ENCODE measurements around the gene DAP3.

- no peak for TF ChIP-seq PATZ1 (CRISPR knock-in tag; IDR thresholded peaks at IDR 0.05; ENCODE audit: borderline replicate concordance)
- no peak for TF ChIP-seq GLIS3 (CRISPR knock-in tag; IDR thresholded peaks at IDR 0.05)
- TF ChIP-seq, protein P1, sequence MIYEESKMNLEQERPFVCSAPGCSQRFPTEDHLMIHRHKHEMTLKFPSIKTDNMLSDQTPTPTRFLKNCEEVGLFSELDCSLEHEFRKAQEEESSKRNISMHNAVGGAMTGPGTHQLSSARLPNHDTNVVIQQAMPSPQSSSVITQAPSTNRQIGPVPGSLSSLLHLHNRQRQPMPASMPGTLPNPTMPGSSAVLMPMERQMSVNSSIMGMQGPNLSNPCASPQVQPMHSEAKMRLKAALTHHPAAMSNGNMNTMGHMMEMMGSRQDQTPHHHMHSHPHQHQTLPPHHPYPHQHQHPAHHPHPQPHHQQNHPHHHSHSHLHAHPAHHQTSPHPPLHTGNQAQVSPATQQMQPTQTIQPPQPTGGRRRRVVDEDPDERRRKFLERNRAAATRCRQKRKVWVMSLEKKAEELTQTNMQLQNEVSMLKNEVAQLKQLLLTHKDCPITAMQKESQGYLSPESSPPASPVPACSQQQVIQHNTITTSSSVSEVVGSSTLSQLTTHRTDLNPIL (CRISPR knock-in tag; IDR thresholded peaks at IDR 0.05; ENCODE audit: low read depth): no peak
- TF ChIP-seq ZFP30 (CRISPR knock-in tag; IDR thresholded peaks at IDR 0.05): no peak
- TF ChIP-seq CSRNP3 (CRISPR knock-in tag; IDR thresholded peaks at IDR 0.05): no peak
- no peak for TF ChIP-seq ZC3H10 (CRISPR knock-in tag; IDR thresholded peaks at IDR 0.05)
- TF ChIP-seq OSR1 (CRISPR knock-in tag; IDR thresholded peaks at IDR 0.05): no peak
- TF ChIP-seq ZFP3 (CRISPR knock-in tag; IDR thresholded peaks at IDR 0.05): no peak
- no peak for TF ChIP-seq RARB (CRISPR knock-in tag; IDR thresholded peaks at IDR 0.05)
- TF ChIP-seq SNAI2 (CRISPR knock-in tag; IDR thresholded peaks at IDR 0.05): no peak
- TF ChIP-seq ZNF8 (CRISPR knock-in tag; IDR thresholded peaks at IDR 0.05): no peak
- TF ChIP-seq, protein P2, sequence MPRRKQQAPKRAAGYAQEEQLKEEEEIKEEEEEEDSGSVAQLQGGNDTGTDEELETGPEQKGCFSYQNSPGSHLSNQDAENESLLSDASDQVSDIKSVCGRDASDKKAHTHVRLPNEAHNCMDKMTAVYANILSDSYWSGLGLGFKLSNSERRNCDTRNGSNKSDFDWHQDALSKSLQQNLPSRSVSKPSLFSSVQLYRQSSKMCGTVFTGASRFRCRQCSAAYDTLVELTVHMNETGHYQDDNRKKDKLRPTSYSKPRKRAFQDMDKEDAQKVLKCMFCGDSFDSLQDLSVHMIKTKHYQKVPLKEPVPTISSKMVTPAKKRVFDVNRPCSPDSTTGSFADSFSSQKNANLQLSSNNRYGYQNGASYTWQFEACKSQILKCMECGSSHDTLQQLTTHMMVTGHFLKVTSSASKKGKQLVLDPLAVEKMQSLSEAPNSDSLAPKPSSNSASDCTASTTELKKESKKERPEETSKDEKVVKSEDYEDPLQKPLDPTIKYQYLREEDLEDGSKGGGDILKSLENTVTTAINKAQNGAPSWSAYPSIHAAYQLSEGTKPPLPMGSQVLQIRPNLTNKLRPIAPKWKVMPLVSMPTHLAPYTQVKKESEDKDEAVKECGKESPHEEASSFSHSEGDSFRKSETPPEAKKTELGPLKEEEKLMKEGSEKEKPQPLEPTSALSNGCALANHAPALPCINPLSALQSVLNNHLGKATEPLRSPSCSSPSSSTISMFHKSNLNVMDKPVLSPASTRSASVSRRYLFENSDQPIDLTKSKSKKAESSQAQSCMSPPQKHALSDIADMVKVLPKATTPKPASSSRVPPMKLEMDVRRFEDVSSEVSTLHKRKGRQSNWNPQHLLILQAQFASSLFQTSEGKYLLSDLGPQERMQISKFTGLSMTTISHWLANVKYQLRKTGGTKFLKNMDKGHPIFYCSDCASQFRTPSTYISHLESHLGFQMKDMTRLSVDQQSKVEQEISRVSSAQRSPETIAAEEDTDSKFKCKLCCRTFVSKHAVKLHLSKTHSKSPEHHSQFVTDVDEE (CRISPR knock-in tag; IDR thresholded peaks at IDR 0.05): no peak
- no peak for TF ChIP-seq ZNF70 (CRISPR knock-in tag; IDR thresholded peaks at IDR 0.05)
Observed at GRCh38 chr1:155760751-155761475, 72.0 kb downstream of the DAP3 start.

All from SK-N-SH treated with all-trans-retinoic acid at 6 μM for 48 hours (cell line).